Spleen (tissue), 11 donors: ENCODE data around the gene LRRC52. TPM values are rescaled to one million over a fixed set of nuclear protein-coding genes. Genes with fewer than 3 reads are reported as not detected.
"Not testable (repeated sequence)": the region's sequence is repeated elsewhere in the genome, so short reads cannot be mapped to it uniquely, and the experiment has no call there.

Experiments
- DNase-seq: peaks from one replicate; pipeline ENCODE4 v3.0.0-alpha.2; 2020
- H3K27ac ChIP-seq, 8 donors: fragments of 200-600 bp; sonication (generic) in 7 of 8; 1 replicate in 4 of 8; 2 replicates in 4 of 8; pipeline versions ENCODE4 v1.5.0 to v1.8.0; 2016 to 2021; ENCODE audit warnings: inconsistent platforms in 4 of 8, mild to moderate bottlenecking in 4 of 8, moderate library complexity in 1 of 8
- H3K27me3 ChIP-seq, 7 donors: fragments of 200-600 bp; sonication (generic) in 6 of 7; replicated peaks in 1 of 7; 1 replicate in 4 of 7; 2 replicates in 3 of 7; pipeline versions ENCODE4 v1.5.0 to v1.8.0; 2016 to 2021; ENCODE audit warnings: inconsistent platforms in 3 of 7, mild to moderate bottlenecking in 1 of 7
- H3K36me3 ChIP-seq, 6 donors: fragments of 200-600 bp; sonication (generic) in 5 of 6; 1 replicate in 4 of 6; 2 replicates in 2 of 6; pipeline versions ENCODE4 v1.5.0 to v1.8.0; 2016 to 2021; ENCODE audit warnings: inconsistent platforms in 2 of 6
- H3K4me1 ChIP-seq, 6 donors: fragments of 200-600 bp; sonication (generic) in 5 of 6; 1 replicate in 3 of 6; 2 replicates in 3 of 6; pipeline versions ENCODE4 v1.5.0 to v1.8.0; 2016 to 2021; ENCODE audit warnings: inconsistent platforms in 3 of 6
- H3K4me3 ChIP-seq, 8 donors: fragments of 200-600 bp; sonication (generic) in 7 of 8; 1 replicate in 4 of 8; 2 replicates in 4 of 8; pipeline versions ENCODE4 v1.5.0 to v1.8.0; 2016 to 2021; ENCODE audit warnings: inconsistent platforms in 4 of 8, mild to moderate bottlenecking in 4 of 8, moderate library complexity in 2 of 8
- H3K9me3 ChIP-seq, 8 donors: fragments of 200-600 bp; sonication (generic) in 7 of 8; 1 replicate in 4 of 8; 2 replicates in 4 of 8; pipeline versions ENCODE4 v1.5.0 to v1.8.0; 2016 to 2021; ENCODE audit warnings: inconsistent platforms in 4 of 8
- CTCF ChIP-seq, 11 experiments: fragments of 200-600 bp in 7 of 11; fragments of 450-650 bp in 4 of 11; sonication (generic) in 4 of 11; IDR thresholded peaks in 8 of 11; conservative IDR thresholded peaks in 3 of 11; 1 replicate in 7 of 11; 2 replicates in 4 of 11; pipeline versions ENCODE4 v1.4.0 to v1.8.0; 2016 to 2021; ENCODE audit warnings: antibody characterized with exemption in 11 of 11, inconsistent platforms in 4 of 11, mild to moderate bottlenecking in 1 of 11
- POLR2A ChIP-seq, 3 donors: fragments of 450-650 bp; IDR thresholded peaks; one replicate each; pipeline ENCODE4 v1.5.1; 2017; ENCODE audit warnings: antibody characterized with exemption in 3 of 3, mild to moderate bottlenecking in 1 of 3
- POLR2AphosphoS5 ChIP-seq, 3 donors: sonication (generic); formaldehyde crosslinking; IDR thresholded peaks; one replicate each; pipeline ENCODE4 v1.5.1; 2017; ENCODE audit warnings: antibody characterized with exemption in 3 of 3
- WGBS, 5 donors: extraction: QIAGEN DNeasy Blood & Tissue Kit in 3 of 5; methylation state at CpG; one replicate each; pipeline versions ENCODE4 v1.1.5 to v1.1.7; 2013 to 2018; 5-methylcytosine and 5-hydroxymethylcytosine counted together
- intact Hi-C: fragments of 100-400 bp; cut with DNase I; formaldehyde crosslinking; loops from one replicate; pipeline ENCODE4 v1.15.0; 2023; ENCODE audit warnings: low total_unique reads
- polyA plus RNA-seq, 3 donors: library from polyadenylated mRNA; stranded (reverse); fragments of 200-250 nt; gene quantifications; one replicate each; pipeline ENCODE4 v1.2.1, GENCODE V29; 2013
- total RNA-seq, 7 donors: library from RNA; depleted of rRNA in 3 of 7; stranded (reverse); fragments of >200 nt in 3 of 7; fragmentation: NEBNext Ultra II Directional in 4 of 7; extraction: Animal tissue kit (Norgen Biotek cat#: 25700) in 4 of 7; gene quantifications; one replicate each; pipeline versions ENCODE4 v1.1.0 to v1.2.1, GENCODE V29; 2016 to 2021
- donor health status: healthy with polysubstance abuse.
- donor health status: DM: no; HTN: no; CAD: no; lungs with moderate emphysema.
- donor health status: DM: no; HTN: no; CAD: no.
- donor health status: Bipolar disorder and iron deficiency.
- donor health status: healthy.
- donor health status: DM: no; HTN: no; CAD: no.
- donor health status: DM: yes; HTN: yes; CAD: no.

LRRC52 gene
- total and polyA plus RNA-seq, 10 donors: not detected

GRCh38 chr1:165580931-165581871, 37.4 kb downstream of the LRRC52 start:
- Histone ChIP-seq H3K27ac (no peak overlapping the region), H3K9me3 (no peaks in the 10 kb centered on the region), H3K36me3 (no peaks in the 10 kb centered on the region), H3K27me3 (peaks cover 0 to 25% (median 0%) of the 10 kb centered on the region in 7 donors), H3K4me1 (peaks cover 0 to 1% (median 0%) of the 10 kb centered on the region in 6 donors), H3K4me3 (no peak overlapping the region)
- DNase-seq: no peak
- intact Hi-C loops: no loop called here
- TF ChIP-seq CTCF (IDR thresholded peaks at IDR 0.05 in 8 of 11, conservative IDR thresholded peaks at IDR 0.05 in 3 of 11) (no peak), POLR2AphosphoS5 (IDR thresholded peaks at IDR 0.05) (no peak), POLR2A (IDR thresholded peaks at IDR 0.05) (no peak)
- WGBS, 5 donors: 94 to 98% (median 95%) methylated on average over 24 of the region's 24 CpGs

GRCh38 chr1:165581926-165582325, 38.1 kb downstream of the LRRC52 start:
- Histone ChIP-seq H3K36me3 (no peaks in the 10 kb centered on the region), H3K27me3 (peaks cover 0 to 30% (median under 1%) of the 10 kb centered on the region in 7 donors), H3K4me3 (no peak overlapping the region), H3K27ac (no peak overlapping the region), H3K4me1 (no peaks in the 10 kb centered on the region), H3K9me3 (no peaks in the 10 kb centered on the region)
- WGBS, 5 donors: 92 to 99% (median 96%) methylated on average over 4 to 25 of the region's 25 CpGs
- no peak for TF ChIP-seq POLR2A (IDR thresholded peaks at IDR 0.05)
- no peak for TF ChIP-seq CTCF (IDR thresholded peaks at IDR 0.05 in 8 of 11, conservative IDR thresholded peaks at IDR 0.05 in 3 of 11)
- no peak for TF ChIP-seq POLR2AphosphoS5 (IDR thresholded peaks at IDR 0.05)
- intact Hi-C loops: no loop called here
- DNase-seq: no peak

- no peak for DNase-seq
- 69 to 81% (median 77%) methylated on average over 3 of the region's 3 CpGs for WGBS, 5 donors
- TF ChIP-seq POLR2A (IDR thresholded peaks at IDR 0.05): no peak
- no peak for TF ChIP-seq POLR2AphosphoS5 (IDR thresholded peaks at IDR 0.05)
- no peak for TF ChIP-seq CTCF (IDR thresholded peaks at IDR 0.05 in 8 of 11, conservative IDR thresholded peaks at IDR 0.05 in 3 of 11)
- H3K36me3 ChIP-seq: no peaks in the 10 kb centered on the region
- no peak overlapping the region for H3K27ac ChIP-seq
- H3K27me3 ChIP-seq: peaks cover 0 to 62% (median 9%) of the 10 kb centered on the region in 7 donors
- no peak overlapping the region for H3K4me3 ChIP-seq
- intact Hi-C loops: no loop called here
- H3K9me3 ChIP-seq: no peaks in the 10 kb centered on the region
- H3K4me1 ChIP-seq: no peaks in the 10 kb centered on the region
Measured at GRCh38 chr1:165586398-165586797, 42.6 kb downstream of the LRRC52 start.

GRCh38 chr1:165591391-165591790, 47.6 kb downstream of the LRRC52 start:
- H3K36me3 ChIP-seq, H3K4me1 ChIP-seq, H3K9me3 ChIP-seq, DNase-seq, H3K4me3 ChIP-seq, H3K27ac ChIP-seq: not testable (repeated sequence)
- 77 to 86% (median 82%) methylated on average over 4 of the region's 4 CpGs for WGBS, 5 donors
- intact Hi-C loops: loop anchor here (5.0 to 10.0 kb wide), 2 partner anchors 199 to 447 kb away; no protein-coding TSS in a partner anchor
- H3K27me3 ChIP-seq: peaks cover 0 to 94% (median 25%) of the 10 kb centered on the region in 7 donors
